AG08396 (cell line): Measurements from ENCODE around the gene PIRT.

ENCODE experiments used
- DNase-seq: peaks from one replicate; pipeline ENCODE4 v3.0.0; 2012; ENCODE audit warnings: low spot score, mixed read lengths

The PIRT gene

GRCh38 chr17:10821054-10821453 is 16.8 kb downstream of the PIRT start:
- no peak for DNase-seq

- DNase-seq = no peak
Observed at GRCh38 chr17:10815319-10815718, 22.6 kb downstream of the PIRT start.

DNA sequence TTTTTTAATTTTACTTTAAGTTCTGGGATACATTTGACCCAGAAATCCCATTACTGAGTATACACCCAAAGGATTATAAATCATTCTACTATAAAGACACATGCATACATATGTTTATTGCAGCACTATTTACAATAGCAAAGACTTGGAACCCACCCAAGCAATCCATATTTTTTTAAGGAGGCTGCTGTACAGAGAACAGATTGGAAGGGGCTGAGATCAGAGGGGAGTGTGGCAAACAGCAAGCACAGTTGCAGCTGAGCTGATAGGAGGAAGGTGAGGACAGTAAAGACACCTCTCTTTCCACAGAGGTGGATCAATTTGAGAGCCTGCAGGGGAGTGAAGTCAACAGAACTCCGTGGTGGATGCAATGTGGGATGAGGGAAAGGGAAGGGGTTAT is 23.8 kb downstream of the PIRT start:
- DNase-seq = no peak

GRCh38 chr17:10812674-10813073 is 25.2 kb downstream of the PIRT start:
- DNase-seq = no peak

- DNase-seq = no peak
Observed at GRCh38 chr17:10809605-10810004, 28.3 kb downstream of the PIRT start.

- DNase-seq = no peak
Observed at GRCh38 chr17:10807704-10808128, 30.2 kb downstream of the PIRT start.

DNA sequence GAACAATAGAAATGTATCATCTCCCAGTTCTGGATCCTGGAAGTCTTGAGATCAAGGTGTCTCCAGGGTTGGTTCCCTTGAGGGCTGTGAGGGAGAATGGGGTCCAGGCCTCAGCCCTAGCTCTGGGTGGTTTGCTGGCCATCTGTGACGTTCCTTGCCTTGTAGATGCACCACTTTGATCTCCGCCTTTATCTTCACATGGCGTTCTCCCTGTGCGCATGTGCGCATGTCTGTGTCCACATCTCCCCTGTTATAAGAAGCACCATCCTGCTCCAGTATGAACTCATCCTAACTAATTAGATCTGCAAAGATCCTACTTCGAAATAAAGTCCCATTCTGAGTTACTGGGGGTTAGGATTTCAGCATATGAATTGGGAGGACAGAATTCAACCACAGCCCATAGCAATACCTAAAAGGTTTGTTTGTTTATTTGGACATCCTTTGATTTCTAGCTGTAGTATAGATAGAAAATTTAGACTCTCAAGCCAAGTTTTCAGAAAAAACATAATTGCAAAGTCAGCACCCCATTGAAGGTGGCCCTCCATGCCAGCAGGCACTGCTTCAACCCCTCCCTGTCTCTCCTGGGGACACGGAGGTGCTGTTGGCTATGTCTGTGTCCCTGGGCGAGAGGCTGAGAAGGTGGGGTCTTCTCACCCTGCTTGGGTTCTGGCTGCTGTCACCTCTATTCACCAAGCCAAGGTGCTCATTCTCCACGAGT is 31.2 kb downstream of the PIRT start:
- DNase-seq = no peak

DNA sequence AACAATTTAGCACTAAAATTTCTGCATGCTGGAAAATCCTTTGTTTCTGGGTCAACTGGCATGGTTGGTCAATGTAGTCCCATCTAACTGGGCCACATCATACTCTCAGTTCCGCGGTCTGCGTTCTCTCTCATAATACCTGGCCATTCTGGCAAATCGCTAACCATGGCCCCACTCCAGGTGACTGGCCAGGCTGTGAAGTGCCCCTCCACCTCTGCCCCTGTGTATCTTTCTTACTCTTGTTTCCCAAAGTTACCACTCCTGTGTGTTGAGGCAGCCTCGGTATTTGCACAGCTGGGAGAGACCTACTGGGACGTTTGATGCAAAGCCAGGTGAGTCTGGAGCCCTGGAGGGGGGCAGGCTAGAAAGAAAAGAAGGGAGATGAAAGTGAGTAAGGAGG is 32.0 kb downstream of the PIRT start:
- no peak for DNase-seq

DNA sequence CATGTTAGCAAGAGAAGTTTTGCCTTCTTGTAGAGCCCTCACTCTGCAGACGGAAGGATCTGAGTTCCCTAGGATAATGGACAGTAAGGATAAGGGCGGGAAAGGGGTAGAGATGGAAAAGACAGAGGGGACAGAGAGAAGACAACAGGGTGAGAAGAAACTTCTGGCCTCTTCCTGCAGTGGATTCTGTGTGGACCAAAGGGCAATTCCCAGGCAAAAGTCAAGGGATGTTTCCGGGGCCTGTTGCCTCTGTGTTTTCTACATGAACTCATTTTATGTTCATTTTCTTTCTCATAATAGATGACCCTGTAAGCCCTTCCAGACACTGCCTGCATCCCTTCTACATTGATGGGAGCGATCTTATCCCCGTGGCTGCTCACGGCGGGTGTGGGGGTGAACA is 33.3 kb downstream of the PIRT start:
- DNase-seq = no peak

DNA sequence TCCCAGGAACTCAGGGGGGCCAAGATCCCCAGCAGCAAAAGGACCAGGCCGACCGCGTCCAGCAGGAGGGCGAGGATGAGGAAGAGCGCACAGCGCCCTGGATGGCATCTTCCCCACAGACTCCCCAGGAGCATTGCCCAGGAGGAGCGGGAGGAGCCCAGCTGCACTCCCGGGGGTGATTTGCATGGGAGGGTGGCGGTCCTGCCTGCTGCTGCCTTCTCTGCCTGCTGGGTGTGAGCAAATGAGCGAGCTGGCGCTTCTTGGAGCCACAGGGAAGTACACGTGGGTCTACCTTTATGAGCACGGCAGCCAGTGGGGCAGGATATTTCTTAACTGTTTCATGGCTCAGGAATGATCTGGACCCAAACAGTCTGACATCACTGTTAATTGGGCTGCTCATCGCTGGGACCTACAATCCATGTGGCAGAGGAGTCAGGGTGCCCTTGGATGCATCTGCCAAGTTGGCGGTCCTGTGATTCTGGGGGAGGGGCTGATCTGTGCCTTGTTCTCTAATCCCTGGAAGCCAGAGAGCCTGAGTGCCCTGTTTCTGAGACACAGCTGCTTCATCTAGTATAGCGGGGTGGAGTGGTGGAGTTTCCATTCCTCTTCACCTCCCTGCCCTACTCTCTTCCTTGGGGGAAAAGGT is 33.9 kb downstream of the PIRT start, which contains the start of gene TMEM238L:
TMEM238L (minus strand) TSS at position 270 of the 646 bp plus-strand sequence; CDS start at position 134, 136 bp downstream.
- no peak for DNase-seq

DNA sequence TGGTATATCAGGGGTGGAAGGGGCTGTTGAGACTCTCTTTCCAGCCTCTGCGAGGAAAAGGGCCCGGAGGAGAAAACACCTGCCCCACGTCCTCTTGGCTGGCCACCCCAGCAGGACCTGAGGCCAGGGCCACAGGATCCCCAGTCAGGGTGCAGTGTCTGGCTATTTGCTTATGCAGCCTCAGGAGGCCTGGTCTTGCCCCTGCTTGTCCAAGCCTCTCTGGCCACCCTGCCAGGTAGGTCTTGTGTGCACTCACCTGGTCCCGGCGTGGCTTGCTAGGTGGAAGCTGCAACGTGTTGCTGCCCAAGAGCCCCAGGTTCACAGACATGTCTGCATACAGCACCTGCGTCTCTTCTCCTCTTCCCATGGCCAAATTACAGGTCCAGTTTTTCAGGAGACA is 34.5 kb downstream of the PIRT start:
- no peak for DNase-seq

DNA sequence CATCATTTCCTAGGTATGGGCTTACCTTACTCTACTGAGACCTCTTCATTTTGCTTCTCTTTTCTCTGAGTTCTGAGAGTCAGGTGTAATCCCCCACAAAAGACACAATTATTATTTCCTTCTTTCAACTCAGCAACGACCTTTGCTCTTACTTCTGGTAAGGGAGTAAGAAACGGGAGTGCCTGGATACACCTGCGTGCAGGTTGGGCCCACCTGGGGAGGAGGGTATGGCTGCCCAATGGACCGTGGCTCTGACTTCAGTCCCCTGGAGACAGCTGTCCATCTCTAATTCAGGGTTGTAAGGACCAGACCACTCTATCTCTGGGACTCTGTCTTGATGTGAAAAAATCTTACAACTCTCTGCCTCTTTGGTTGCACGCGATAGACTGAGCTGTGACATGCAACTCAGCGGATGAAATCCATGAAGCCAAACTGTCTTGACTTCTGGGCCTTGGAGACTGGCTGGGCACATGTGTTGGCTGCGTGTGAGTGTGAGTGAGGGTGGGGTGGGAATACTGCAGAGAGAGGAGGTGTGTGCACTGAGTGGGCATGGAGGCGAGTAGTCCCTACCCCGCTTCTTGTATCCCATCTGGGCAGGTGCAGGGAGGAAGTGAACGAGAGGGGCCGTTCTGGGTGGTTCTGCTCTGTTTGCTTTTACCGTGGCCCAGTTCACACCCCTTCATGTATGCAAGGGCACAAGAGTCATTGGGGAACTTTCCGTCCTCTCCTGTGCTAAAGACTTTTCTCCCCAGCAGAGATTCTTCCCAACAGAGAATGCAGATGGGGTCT is 35.2 kb downstream of the PIRT start:
- DNase-seq = no peak

GRCh38 chr17:10799407-10799806 is 38.5 kb downstream of the PIRT start:
- no peak for DNase-seq

- no peak for DNase-seq
Observed at GRCh38 chr17:10798910-10799309, 39.0 kb downstream of the PIRT start.

- DNase-seq = no peak
Observed at GRCh38 chr17:10798332-10798749, 39.5 kb downstream of the PIRT start.

GRCh38 chr17:10797476-10798328 is 40.2 kb downstream of the PIRT start:
- DNase-seq = no peak

DNA sequence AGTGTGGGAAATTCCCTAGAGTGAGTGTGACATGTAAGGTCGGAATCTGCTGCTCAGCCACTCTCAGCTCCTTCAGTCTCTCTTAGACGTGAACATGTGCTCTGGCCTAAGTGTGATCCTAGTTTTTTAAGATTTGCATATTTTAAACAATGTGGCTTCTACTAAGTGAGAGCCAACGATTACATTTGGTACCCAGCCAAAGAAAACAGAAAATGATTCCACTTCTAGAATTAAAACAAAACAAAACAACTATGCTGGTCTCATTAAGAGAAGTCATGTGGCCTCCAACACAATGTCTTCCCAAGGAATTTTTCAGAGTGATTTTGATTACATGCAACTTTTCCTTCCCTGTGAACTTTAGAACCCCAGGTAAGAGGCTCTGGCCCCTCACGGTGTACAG is 44.1 kb downstream of the PIRT start:
- DNase-seq = no peak

DNA sequence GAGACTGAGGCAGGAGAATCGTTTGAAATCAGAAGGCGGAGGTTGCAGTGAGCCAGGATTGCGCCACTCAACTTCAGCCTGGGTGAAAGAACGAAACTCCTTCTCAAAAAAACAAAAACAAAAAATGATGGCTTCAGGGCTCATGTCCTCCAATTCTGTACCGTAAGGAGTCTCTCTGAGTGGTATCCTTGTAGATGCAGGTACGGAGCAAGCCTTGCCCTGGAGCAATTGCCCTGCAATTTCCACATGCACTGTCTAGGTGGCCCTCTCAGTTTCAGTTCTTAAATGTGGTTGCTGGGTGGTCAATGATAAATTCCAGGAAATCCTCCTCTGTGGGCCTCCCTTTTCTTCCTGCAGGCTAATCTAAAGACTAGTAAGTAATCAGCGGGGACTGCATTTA is 44.6 kb downstream of the PIRT start:
- no peak for DNase-seq

- no peak for DNase-seq
Observed at GRCh38 chr17:10792151-10792550, 45.7 kb downstream of the PIRT start.

DNA sequence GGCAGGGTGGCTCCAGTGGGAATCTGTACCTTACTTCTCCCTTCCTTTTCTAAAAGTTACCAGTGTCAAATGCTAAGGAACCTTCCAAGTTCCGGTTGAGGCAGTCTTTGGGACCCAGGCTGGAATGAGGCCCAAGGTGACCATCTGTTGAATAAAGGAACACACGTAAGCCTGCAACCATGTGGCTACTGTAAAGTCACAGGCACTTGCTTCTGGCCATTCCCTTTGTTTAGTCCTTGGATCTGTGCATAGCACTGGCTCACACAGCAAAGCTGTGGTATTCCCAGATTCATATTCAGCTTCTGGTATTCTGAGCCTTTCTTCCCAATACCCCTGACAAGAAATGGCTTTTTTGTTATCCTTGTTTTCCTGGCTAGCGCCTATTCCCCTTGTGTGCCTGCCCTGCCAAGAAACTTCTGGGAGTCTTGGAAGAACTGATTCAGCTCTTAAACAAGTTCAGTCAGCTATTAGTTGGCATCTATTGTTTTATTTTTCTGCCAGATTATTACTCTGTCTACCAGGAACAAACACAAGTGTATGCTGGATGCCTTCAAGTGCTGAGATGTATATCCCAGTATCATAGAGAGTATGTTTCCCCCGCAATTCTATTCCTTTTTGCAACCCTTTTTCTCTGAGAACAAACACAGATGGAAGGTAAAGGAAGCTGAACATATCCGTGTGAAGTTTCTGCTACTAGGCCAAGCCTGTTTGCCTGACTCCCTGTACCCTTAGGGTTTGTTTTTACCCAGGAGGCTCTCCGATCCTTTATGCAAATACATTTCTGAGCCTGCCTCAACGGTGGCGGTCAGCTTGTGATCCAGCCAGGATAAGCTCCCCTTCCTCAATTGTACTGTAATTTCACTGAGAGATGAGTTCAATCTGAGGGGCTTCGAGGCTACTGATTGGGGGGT is 47.1 kb downstream of the PIRT start:
- no peak for DNase-seq

GRCh38 chr17:10789694-10790271 is 48.1 kb downstream of the PIRT start:
- DNase-seq = no peak
